Thymus (tissue), 14 donors: ENCODE results near the gene RNF152. TPM values are rescaled to one million over a fixed set of nuclear protein-coding genes. Genes with fewer than 3 reads are reported as not detected.
A peak's percentile ranks its signal among the peaks of the same experiment; 100 is the strongest.

Source experiments
- DNase-seq, 9 donors: peaks; one replicate each; pipeline ENCODE4 v3.0.0-alpha.2; 2013; ENCODE audit warnings: low spot score in 9 of 9, low read depth in 6 of 9, missing footprints in 1 of 9
- H3K27ac ChIP-seq, 2 donors: one replicate each; pipeline ENCODE4 v1.5.1; 2013; ENCODE audit warnings: control low read depth in 1 of 2, low read depth in 1 of 2, low read length in 1 of 2, mild to moderate bottlenecking in 1 of 2, moderate library complexity in 1 of 2
- H3K27me3 ChIP-seq, 2 donors: one replicate each; pipeline ENCODE4 v1.5.1; 2013; ENCODE audit warnings: low read length in 1 of 2; ENCODE audit not compliant: control insufficient read depth in 2 of 2, insufficient read depth in 1 of 2
- H3K36me3 ChIP-seq, 2 donors: one replicate each; pipeline ENCODE4 v1.5.1; 2013; ENCODE audit warnings: low read length in 1 of 2, mild to moderate bottlenecking in 1 of 2, moderate library complexity in 1 of 2; ENCODE audit not compliant: control insufficient read depth in 2 of 2, insufficient read depth in 2 of 2
- H3K4me1 ChIP-seq, 2 donors: one replicate each; pipeline ENCODE4 v1.5.1; 2013; ENCODE audit warnings: low read length in 2 of 2; ENCODE audit not compliant: control insufficient read depth in 2 of 2, insufficient read depth in 2 of 2
- H3K4me3 ChIP-seq, 2 donors: one replicate each; pipeline ENCODE4 v1.5.1; 2013; ENCODE audit warnings: low read length in 2 of 2, control low read depth in 1 of 2, mild to moderate bottlenecking in 1 of 2
- H3K9me3 ChIP-seq, 2 donors: one replicate each; pipeline ENCODE4 v1.5.1; 2013; ENCODE audit warnings: low read length in 1 of 2, mild to moderate bottlenecking in 1 of 2; ENCODE audit not compliant: control insufficient read depth in 2 of 2, insufficient read depth in 1 of 2
- WGBS: extraction: QIAGEN DNeasy Blood & Tissue Kit; methylation state at CpG from one replicate; pipeline ENCODE4 v1.1.7; 2013; 5-methylcytosine and 5-hydroxymethylcytosine counted together
- long read RNA-seq, 10 donors: transcript quantifications; one replicate each; lab custom pipeline, GENCODE V29; 2026
- polyA plus RNA-seq: library from polyadenylated mRNA; stranded (reverse); fragments of 200-250 nt; gene quantifications from one replicate; pipeline ENCODE4 v1.2.3, GENCODE V29; 2013
- total RNA-seq: library from RNA; stranded (reverse); fragments of 120-200 nt; gene quantifications from one replicate; pipeline ENCODE4 v1.2.4, GENCODE V29; 2013
- donor health status: healthy.

The RNF152 gene
- total RNA-seq (0.85 TPM), polyA plus RNA-seq (1.0 TPM)
- long read RNA-seq, donor 1, result 0 reads
- long read RNA-seq, donor 2, partial matches to known transcripts, result 0 of 3 reads
- long read RNA-seq, donor 2, other reads (novel, unspliced or antisense), result 0 of 3 reads
- long read RNA-seq, donor 3, result 0 reads
- long read RNA-seq, donor 4, result 0 reads
- long read RNA-seq, donor 5, result 0 reads
- long read RNA-seq, donor 6, partial matches to known transcripts, result 0 of 1 reads
- long read RNA-seq, donor 6, other reads (novel, unspliced or antisense), result 0 of 1 reads
- long read RNA-seq, donor 7, result 0 reads
- long read RNA-seq, donor 8, result 0 reads
- long read RNA-seq, donor 9, partial matches to known transcripts, result 0 of 1 reads
- long read RNA-seq, donor 9, other reads (novel, unspliced or antisense), result 0 of 1 reads
- long read RNA-seq, donor 10, partial matches to known transcripts, result 0 of 1 reads
- long read RNA-seq, donor 10, other reads (novel, unspliced or antisense), result 0 of 1 reads

- H3K27me3 ChIP-seq, result peaks cover 37 to 77% of the 10 kb centered on the region in 2 donors
- H3K27ac ChIP-seq, result no peak within 1 kb of the TSS
- DNase-seq, result peak in 2 of 9 donors; percentile 12 to 41
- H3K9me3 ChIP-seq, result peaks cover 0 to 4% of the 10 kb centered on the region in 2 donors
- peak within 1 kb of the TSS; percentile 45 to 76 for H3K4me3 ChIP-seq
- 8% methylated on average over 28 of the region's 28 CpGs for WGBS
- peaks cover 7 to 10% of the 10 kb centered on the region in 2 donors for H3K4me1 ChIP-seq
- no peaks in the 10 kb centered on the region for H3K36me3 ChIP-seq
These were observed at the start of gene RNF152 for GRCh38 chr18:61892683-61893308. Gene RNF152, minus strand, starts transcription at chr18:61893007. Its CDS starts 76,544 bp downstream, at chr18:61816463.

GRCh38 chr18:61941948-61942471 lies 49.2 kb upstream of the RNF152 start:
- Histone ChIP-seq H3K4me1 (no peaks in the 10 kb centered on the region), H3K36me3 (no peaks in the 10 kb centered on the region), H3K9me3 (no peaks in the 10 kb centered on the region), H3K4me3 (no peak overlapping the region), H3K27ac (no peak overlapping the region), H3K27me3 (no peaks in the 10 kb centered on the region)
- WGBS, result 97% methylated on average over 1 of the region's 1 CpG
- DNase-seq, result peak in 1 of 9 donors; percentile 32

- H3K9me3 ChIP-seq, result no peaks in the 10 kb centered on the region
- no peaks in the 10 kb centered on the region for H3K4me1 ChIP-seq
- no peak overlapping the region for H3K27ac ChIP-seq
- 87% methylated on average over 4 of the region's 4 CpGs for WGBS
- DNase-seq, result no peak
- no peaks in the 10 kb centered on the region for H3K36me3 ChIP-seq
- no peaks in the 10 kb centered on the region for H3K27me3 ChIP-seq
- H3K4me3 ChIP-seq, result no peak overlapping the region
These were observed 46.4 kb upstream of the RNF152 start for GRCh38 chr18:61939046-61939674.

GRCh38 chr18:61935362-61935761 lies 42.6 kb upstream of the RNF152 start:
- no peak overlapping the region for H3K27ac ChIP-seq
- H3K9me3 ChIP-seq, result no peaks in the 10 kb centered on the region
- 72% methylated on average over 3 of the region's 3 CpGs for WGBS
- H3K27me3 ChIP-seq, result no peaks in the 10 kb centered on the region
- H3K4me3 ChIP-seq, result no peak overlapping the region
- H3K4me1 ChIP-seq, result no peaks in the 10 kb centered on the region
- DNase-seq, result no peak
- H3K36me3 ChIP-seq, result no peaks in the 10 kb centered on the region

- no peak for DNase-seq
- H3K27me3 ChIP-seq, result no peaks in the 10 kb centered on the region
- 95% methylated on average over 6 of the region's 6 CpGs for WGBS
- no peaks in the 10 kb centered on the region for H3K9me3 ChIP-seq
- H3K27ac ChIP-seq, result no peak overlapping the region
- no peaks in the 10 kb centered on the region for H3K36me3 ChIP-seq
- H3K4me1 ChIP-seq, result no peaks in the 10 kb centered on the region
- H3K4me3 ChIP-seq, result no peak overlapping the region
These were observed 39.0 kb upstream of the RNF152 start for GRCh38 chr18:61931654-61932379.

- no peak for DNase-seq
- no peak overlapping the region for H3K27ac ChIP-seq
- no peaks in the 10 kb centered on the region for H3K4me1 ChIP-seq
- no peak overlapping the region for H3K4me3 ChIP-seq
- no peaks in the 10 kb centered on the region for H3K27me3 ChIP-seq
- no peaks in the 10 kb centered on the region for H3K9me3 ChIP-seq
- 80% methylated on average over 3 of the region's 3 CpGs for WGBS
- H3K36me3 ChIP-seq, result no peaks in the 10 kb centered on the region
These were observed 37.3 kb upstream of the RNF152 start for GRCh38 chr18:61929881-61930640.

GRCh38 chr18:61926532-61926931 lies 33.7 kb upstream of the RNF152 start:
- Histone ChIP-seq H3K36me3 (no peaks in the 10 kb centered on the region), H3K27me3 (no peaks in the 10 kb centered on the region), H3K4me1 (no peaks in the 10 kb centered on the region), H3K4me3 (no peak overlapping the region), H3K27ac (no peak overlapping the region), H3K9me3 (no peaks in the 10 kb centered on the region)
- DNase-seq, result peak in 1 of 9 donors; percentile 18
- WGBS, result 82% methylated on average over 4 of the region's 4 CpGs

DNA sequence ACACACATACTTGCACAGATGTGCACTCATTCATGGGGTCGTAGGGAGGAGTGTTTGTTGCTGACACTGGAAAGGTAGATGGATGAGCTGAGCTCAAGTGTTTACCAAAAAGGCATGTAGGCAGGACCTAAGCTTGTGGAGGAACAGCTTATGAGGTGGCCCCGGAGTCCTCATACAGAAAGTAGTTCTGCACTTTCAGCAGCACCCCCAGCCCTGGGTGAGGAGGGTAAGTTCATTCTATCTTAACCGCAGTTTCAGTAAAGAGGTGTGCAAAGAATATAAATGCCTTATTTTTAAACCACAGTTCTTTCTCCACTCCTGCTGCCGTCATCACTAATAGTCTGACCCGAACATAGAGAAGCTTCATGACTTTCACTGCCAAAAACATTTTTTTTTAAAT lies 31.7 kb upstream of the RNF152 start:
- WGBS, result 65% methylated on average over 5 of the region's 5 CpGs
- no peak for DNase-seq
- H3K27ac ChIP-seq, result no peak overlapping the region
- H3K4me1 ChIP-seq, result no peaks in the 10 kb centered on the region
- no peaks in the 10 kb centered on the region for H3K27me3 ChIP-seq
- H3K36me3 ChIP-seq, result no peaks in the 10 kb centered on the region
- no peak overlapping the region for H3K4me3 ChIP-seq
- no peaks in the 10 kb centered on the region for H3K9me3 ChIP-seq
